HepG2 (cell line): ENCODE data around the gene LPIN3. TPM values are rescaled to one million over a fixed set of nuclear protein-coding genes. Genes with fewer than 3 reads are reported as not detected.
A peak's percentile ranks its signal among the peaks of the same experiment; 100 is the strongest.

ENCODE experiments used
- ATAC-seq: fragments of 200-7000 bp; cut with Tn5 transposase; 3 replicates; pipeline ENCODE4 v1.9.1; 2020; ENCODE audit warnings: mild to moderate bottlenecking, moderate library complexity
- BruUV-seq: library from RNA; stranded (reverse); fragments of 400-500 nt; replicated peaks from 2 replicates; lab custom pipeline; 2021; lab: Mats Ljungman, UMichigan
- CTCF ChIA-PET: fragments of 300-600 bp; formaldehyde crosslinking; extraction: SDS; loops from one replicate; lab custom pipeline; 2021; ENCODE audit warnings: low total read pairs, inconsistent platforms, low intra/inter-chr PET ratio; lab: Yijun Ruan, JAX
- POLR2A ChIA-PET: fragments of 350-600 bp; sonication (Branson Sonifier 250); formaldehyde crosslinking; loops from one replicate; lab custom pipeline; 2020; ENCODE audit warnings: antibody characterized with exemption, inconsistent platforms; lab: Yijun Ruan, JAX
- DNase-seq: peaks from one replicate; pipeline ENCODE4 v3.0.0-alpha.2; 2015; ENCODE audit warnings: low spot score
- FAIRE-seq: peaks from 3 replicates; lab custom pipeline; 2011; peaks lifted over from hg19 to GRCh38; lab: Jason Lieb, UNC
- H2AFZ ChIP-seq: one replicate; pipeline ENCODE4 v1.6.1; 2011; ENCODE audit warnings: low read length, inconsistent platforms
- H3K27ac ChIP-seq: fragments of 300-600 bp; 3 replicates; pipeline ENCODE4 v1.8.0; 2011; ENCODE audit warnings: mixed run types, mild to moderate bottlenecking, mixed read lengths, low read length, inconsistent platforms; ENCODE audit not compliant: insufficient read depth; ENCODE audit errors: extremely low read length
- H3K27me3 ChIP-seq, 2 experiments: fragments of 200-600 bp in 1 of 2; 2 replicates in 1 of 2; 3 replicates in 1 of 2; pipeline versions ENCODE4 v1.6.0 to v1.8.0; 2011; ENCODE audit warnings: low read length in 2 of 2, mild to moderate bottlenecking in 2 of 2, moderate library complexity in 2 of 2, inconsistent platforms in 1 of 2; ENCODE audit not compliant: insufficient read depth in 2 of 2, control insufficient read depth in 1 of 2
- H3K36me3 ChIP-seq, 2 experiments: fragments of 200-600 bp in 1 of 2; replicated peaks in 1 of 2; 2 replicates in 1 of 2; 3 replicates in 1 of 2; pipeline versions ENCODE4 v1.5.1 to v1.8.0; 2011; ENCODE audit warnings: low read length in 2 of 2, inconsistent platforms in 1 of 2; ENCODE audit not compliant: insufficient read depth in 2 of 2, control insufficient read depth in 1 of 2
- H3K4me1 ChIP-seq: 2 replicates; pipeline ENCODE4 v1.5.1; 2012; ENCODE audit warnings: low read length, inconsistent platforms; ENCODE audit not compliant: insufficient read depth
- H3K4me2 ChIP-seq: 2 replicates; pipeline ENCODE4 v1.6.0; 2011; ENCODE audit warnings: low read depth, low read length, inconsistent platforms
- H3K4me3 ChIP-seq, 3 experiments: fragments of 200-600 bp in 1 of 3; sonication (generic), shearing (Covaris generic) in 1 of 3; replicated peaks in 1 of 3; 2 replicates each; pipeline ENCODE4 v1.5.1; 2011 to 2016; ENCODE audit warnings: low read length in 3 of 3, inconsistent platforms in 2 of 3, low read depth in 2 of 3, mild to moderate bottlenecking in 2 of 3, control low read depth in 1 of 3, mixed read lengths in 1 of 3; ENCODE audit not compliant: insufficient read depth in 1 of 3
- H3K79me2 ChIP-seq: one replicate; pipeline ENCODE4 v1.6.1; 2011; ENCODE audit warnings: low read length, inconsistent platforms; ENCODE audit not compliant: insufficient read depth
- H3K9ac ChIP-seq: 2 replicates; pipeline ENCODE4 v1.6.0; 2011; ENCODE audit warnings: mild to moderate bottlenecking, low read depth, low read length, inconsistent platforms; ENCODE audit not compliant: insufficient read depth
- H3K9me3 ChIP-seq: 2 replicates; pipeline ENCODE4 v1.5.1; 2012; ENCODE audit warnings: mild to moderate bottlenecking, low read length
- H4K20me1 ChIP-seq: 2 replicates; pipeline ENCODE4 v1.6.0; 2011; ENCODE audit warnings: inconsistent platforms, mild to moderate bottlenecking, low read length, moderate library complexity; ENCODE audit not compliant: insufficient read depth
- ERF ChIP-seq: IDR thresholded peaks from 2 replicates; pipeline ENCODE4 v1.6.1; 2018; ENCODE audit warnings: missing biosample characterization, missing genetic modification reagents
- NR3C1 ChIP-seq: sonication (generic); formaldehyde crosslinking; IDR thresholded peaks from 2 replicates; pipeline ENCODE4 v1.4.0; 2020; ENCODE audit warnings: missing genetic modification reagents
- YEATS2 ChIP-seq: sonication (generic); formaldehyde crosslinking; IDR thresholded peaks from 2 replicates; pipeline ENCODE4 v1.4.0; 2020; ENCODE audit warnings: missing genetic modification reagents, borderline replicate concordance
- ZMYM3 ChIP-seq: sonication (generic); formaldehyde crosslinking; IDR thresholded peaks from 2 replicates; pipeline ENCODE4 v1.5.1; 2020; ENCODE audit warnings: mild to moderate bottlenecking, missing genetic modification reagents
- ZNF562 ChIP-seq: sonication (generic); formaldehyde crosslinking; IDR thresholded peaks from 2 replicates; pipeline ENCODE4 v1.8.0; 2022; ENCODE audit warnings: missing genetic modification reagents, borderline replicate concordance
- ZNF614 ChIP-seq: IDR thresholded peaks from 2 replicates; pipeline ENCODE4 v1.6.1; 2018; ENCODE audit warnings: missing biosample characterization, missing genetic modification reagents, inconsistent platforms, borderline replicate concordance
- ZNF839 ChIP-seq: sonication (generic); formaldehyde crosslinking; IDR thresholded peaks from 2 replicates; pipeline ENCODE4 v1.4.0; 2020; ENCODE audit warnings: missing genetic modification reagents, mild to moderate bottlenecking, borderline replicate concordance
- ZNF883 ChIP-seq: sonication (generic); formaldehyde crosslinking; IDR thresholded peaks from 2 replicates; pipeline ENCODE4 v1.5.1; 2020; ENCODE audit warnings: mild to moderate bottlenecking, missing genetic modification reagents; ENCODE audit errors: not compliant biosample characterization
- WGBS: methylation state at CpG from one replicate; pipeline ENCODE4 v1.1.6; 2017; ENCODE audit warnings: low lambda C conversion rate; 5-methylcytosine and 5-hydroxymethylcytosine counted together
- in situ Hi-C: cut with HindIII; loops from 2 replicates; pipeline ENCODE4 v1.10.0; 2017; ENCODE audit warnings: low pct_unique_long_range_greater_than_20kb; ENCODE audit not compliant: extremely low pct_ligation_motif_present
- intact Hi-C: fragments of 100-400 bp; cut with micrococcal nuclease; formaldehyde crosslinking; loops from one replicate; pipeline ENCODE4 v1.10.0; 2022; ENCODE audit not compliant: unreplicated experiment
- polyA plus RNA-seq, 8 experiments: library from polyadenylated mRNA; depleted of rRNA in 3 of 8; stranded (reverse) in 7 of 8; unstranded in 1 of 8; fragments of >200 nt; fragmentation: Illumina TruSeq in 4 of 8; extraction: Trizol in 4 of 8; gene quantifications; 2 replicates each; pipeline versions ENCODE4 v1.2.1 to v1.2.3, GENCODE V29; 2011 to 2016; ENCODE audit warnings: low read depth in 4 of 8, missing spikeins in 1 of 8, mixed read lengths in 1 of 8; ENCODE audit not compliant: insufficient read depth in 1 of 8
- total RNA-seq, 5 experiments: library from RNA; depleted of rRNA; stranded (reverse); fragments of >200 nt; fragmentation: Illumina TruSeq; extraction: Trizol; gene quantifications; 2 replicates each; pipeline ENCODE4 v1.2.3, GENCODE V29; 2016; ENCODE audit warnings: low read depth in 1 of 5
- TF ChIP-seq, protein P1 (sequence below): sonication (generic); formaldehyde crosslinking; IDR thresholded peaks from 2 replicates; pipeline ENCODE4 v1.5.0; 2020; ENCODE audit warnings: missing genetic modification reagents
- TF ChIP-seq, protein P2 (sequence below): sonication (generic); formaldehyde crosslinking; conservative IDR thresholded peaks from 2 replicates; pipeline ENCODE4 v1.8.0; 2022; ENCODE audit warnings: missing genetic modification reagents
- TF ChIP-seq, protein P3 (sequence below): sonication (generic); formaldehyde crosslinking; conservative IDR thresholded peaks from 2 replicates; pipeline ENCODE4 v1.8.1; 2023; ENCODE audit warnings: missing genetic modification reagents
- TF ChIP-seq, protein P4 (sequence below): IDR thresholded peaks from 2 replicates; pipeline ENCODE4 v1.4.0; 2020; ENCODE audit warnings: mild to moderate bottlenecking, missing genetic modification reagents

Gene LPIN3
- total and polyA plus RNA-seq, 2 of the 13 experiments (the other 11 are each of a cell fraction or from before 2014, with no cell fraction given) = 14.2 to 28.6 TPM

DNA sequence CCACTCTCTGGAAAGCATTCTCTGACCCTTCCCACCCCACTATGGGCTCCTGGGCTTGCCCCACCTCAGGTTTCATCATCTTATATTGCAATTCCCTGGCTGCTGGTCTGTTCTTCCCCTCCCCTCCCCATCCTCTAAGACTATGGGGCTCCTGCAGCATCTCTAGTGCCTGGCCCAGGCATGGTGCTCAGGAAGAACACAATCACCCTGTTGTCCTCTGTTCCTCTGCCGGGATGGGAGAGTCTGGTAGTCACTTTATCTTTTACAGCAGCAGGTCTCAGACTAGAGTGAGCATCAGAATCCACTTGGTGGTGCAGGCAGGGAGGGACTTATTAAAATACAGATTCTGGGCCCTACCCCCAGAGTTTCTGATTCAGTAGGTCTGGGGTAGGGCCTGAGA is 5.0 kb upstream of the LPIN3 start (continued):
- TF ChIP-seq, protein P1, sequence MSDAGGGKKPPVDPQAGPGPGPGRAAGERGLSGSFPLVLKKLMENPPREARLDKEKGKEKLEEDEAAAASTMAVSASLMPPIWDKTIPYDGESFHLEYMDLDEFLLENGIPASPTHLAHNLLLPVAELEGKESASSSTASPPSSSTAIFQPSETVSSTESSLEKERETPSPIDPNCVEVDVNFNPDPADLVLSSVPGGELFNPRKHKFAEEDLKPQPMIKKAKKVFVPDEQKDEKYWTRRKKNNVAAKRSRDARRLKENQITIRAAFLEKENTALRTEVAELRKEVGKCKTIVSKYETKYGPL (CRISPR knock-in tag) = no peak
- TF ChIP-seq, protein P2, sequence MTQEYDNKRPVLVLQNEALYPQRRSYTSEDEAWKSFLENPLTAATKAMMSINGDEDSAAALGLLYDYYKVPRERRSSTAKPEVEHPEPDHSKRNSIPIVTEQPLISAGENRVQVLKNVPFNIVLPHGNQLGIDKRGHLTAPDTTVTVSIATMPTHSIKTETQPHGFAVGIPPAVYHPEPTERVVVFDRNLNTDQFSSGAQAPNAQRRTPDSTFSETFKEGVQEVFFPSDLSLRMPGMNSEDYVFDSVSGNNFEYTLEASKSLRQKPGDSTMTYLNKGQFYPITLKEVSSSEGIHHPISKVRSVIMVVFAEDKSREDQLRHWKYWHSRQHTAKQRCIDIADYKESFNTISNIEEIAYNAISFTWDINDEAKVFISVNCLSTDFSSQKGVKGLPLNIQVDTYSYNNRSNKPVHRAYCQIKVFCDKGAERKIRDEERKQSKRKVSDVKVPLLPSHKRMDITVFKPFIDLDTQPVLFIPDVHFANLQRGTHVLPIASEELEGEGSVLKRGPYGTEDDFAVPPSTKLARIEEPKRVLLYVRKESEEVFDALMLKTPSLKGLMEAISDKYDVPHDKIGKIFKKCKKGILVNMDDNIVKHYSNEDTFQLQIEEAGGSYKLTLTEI = no peak
- TF ChIP-seq NR3C1 (CRISPR knock-in tag) (no peak), ZNF614 (CRISPR knock-in tag) (no peak)

DNA sequence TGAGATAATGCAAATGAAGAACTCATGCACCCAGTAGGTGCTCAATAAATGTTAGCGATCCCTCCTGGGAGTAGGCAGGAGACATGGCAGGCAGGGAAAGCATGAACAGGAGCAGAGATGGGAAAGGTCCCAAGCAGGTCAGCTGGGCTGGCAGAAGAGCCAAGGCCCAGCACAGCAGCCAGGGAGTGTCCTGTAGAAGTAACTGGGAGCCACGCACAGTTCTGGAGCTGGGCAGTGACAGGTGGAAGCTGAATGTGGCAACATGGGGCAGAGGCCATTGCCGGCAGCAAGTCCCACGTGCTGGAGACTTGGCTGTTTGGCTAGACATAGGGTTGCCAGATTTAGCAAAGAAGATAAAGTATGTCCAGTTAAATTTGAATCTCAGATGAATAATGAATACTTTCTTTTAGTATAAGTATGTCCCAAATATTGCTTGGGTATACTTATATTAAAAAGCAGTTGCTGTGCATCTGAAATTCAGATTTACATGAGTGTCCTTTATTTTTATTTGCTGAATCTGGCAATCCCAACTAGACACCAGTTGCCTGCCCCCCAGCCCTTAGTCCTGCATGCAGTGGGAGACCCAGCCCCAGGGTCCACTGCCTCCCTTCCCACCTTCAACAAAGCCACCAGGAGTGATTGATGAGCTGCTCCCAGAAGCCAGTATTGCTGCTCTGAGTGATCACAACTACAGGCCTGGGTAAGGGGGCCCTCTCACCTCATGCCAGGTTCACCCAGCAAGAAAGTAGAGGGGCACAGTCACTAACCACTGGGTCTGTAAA is 3.7 kb upstream of the LPIN3 start:
- no peaks in the 10 kb centered on the region for H3K9me3 ChIP-seq
- intact Hi-C loops (no loop called here), in situ Hi-C loops (loop anchor here (10.0 kb wide), 2 partner anchors 92 to 202 kb away; partner anchors contain the start of gene PLCG1)
- no peaks in the 10 kb centered on the region for H3K36me3 ChIP-seq
- 43% methylated on average over 4 of the region's 4 CpGs for WGBS
- H2AFZ ChIP-seq = no peak overlapping the region
- ChIA-PET POLR2A (no interaction called here), CTCF (interaction anchor here (3.6 kb wide), 1 partner anchor 202 kb away, joined by 28 read pairs; no protein-coding TSS in a partner anchor)
- H3K4me1 ChIP-seq = peaks cover 22% of the 10 kb centered on the region
- H4K20me1 ChIP-seq = no peaks in the 10 kb centered on the region; the same call in 1 of the 2 replicates
- no peak overlapping the region for H3K4me2 ChIP-seq
- peaks cover 5% of the 10 kb centered on the region for H3K79me2 ChIP-seq
- DNase-seq (no peak), ATAC-seq (no peak), FAIRE-seq (no peak)
- no peak overlapping the region for H3K9ac ChIP-seq
- H3K4me3 ChIP-seq = no peak overlapping the region
- BruUV-seq = no TSS peak
- H3K27me3 ChIP-seq = peaks cover 7 to 30% of the 10 kb centered on the region in 2 experiments
- no peak overlapping the region for H3K27ac ChIP-seq
- TF ChIP-seq, protein P3, sequence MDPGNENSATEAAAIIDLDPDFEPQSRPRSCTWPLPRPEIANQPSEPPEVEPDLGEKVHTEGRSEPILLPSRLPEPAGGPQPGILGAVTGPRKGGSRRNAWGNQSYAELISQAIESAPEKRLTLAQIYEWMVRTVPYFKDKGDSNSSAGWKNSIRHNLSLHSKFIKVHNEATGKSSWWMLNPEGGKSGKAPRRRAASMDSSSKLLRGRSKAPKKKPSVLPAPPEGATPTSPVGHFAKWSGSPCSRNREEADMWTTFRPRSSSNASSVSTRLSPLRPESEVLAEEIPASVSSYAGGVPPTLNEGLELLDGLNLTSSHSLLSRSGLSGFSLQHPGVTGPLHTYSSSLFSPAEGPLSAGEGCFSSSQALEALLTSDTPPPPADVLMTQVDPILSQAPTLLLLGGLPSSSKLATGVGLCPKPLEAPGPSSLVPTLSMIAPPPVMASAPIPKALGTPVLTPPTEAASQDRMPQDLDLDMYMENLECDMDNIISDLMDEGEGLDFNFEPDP (CRISPR knock-in tag) = 0 out of 2 replicates have a peak, but pooled peaks have one; percentile 46
- TF ChIP-seq ZNF839 (CRISPR knock-in tag) (no peak), ZNF883 (CRISPR knock-in tag) (no peak), ERF (CRISPR knock-in tag) (no peak), YEATS2 (no peak), ZNF562 (CRISPR knock-in tag) (no peak), ZMYM3 (CRISPR knock-in tag) (0 out of 2 replicates have a peak, but pooled peaks have one; percentile 28)
- TF ChIP-seq, protein P4, sequence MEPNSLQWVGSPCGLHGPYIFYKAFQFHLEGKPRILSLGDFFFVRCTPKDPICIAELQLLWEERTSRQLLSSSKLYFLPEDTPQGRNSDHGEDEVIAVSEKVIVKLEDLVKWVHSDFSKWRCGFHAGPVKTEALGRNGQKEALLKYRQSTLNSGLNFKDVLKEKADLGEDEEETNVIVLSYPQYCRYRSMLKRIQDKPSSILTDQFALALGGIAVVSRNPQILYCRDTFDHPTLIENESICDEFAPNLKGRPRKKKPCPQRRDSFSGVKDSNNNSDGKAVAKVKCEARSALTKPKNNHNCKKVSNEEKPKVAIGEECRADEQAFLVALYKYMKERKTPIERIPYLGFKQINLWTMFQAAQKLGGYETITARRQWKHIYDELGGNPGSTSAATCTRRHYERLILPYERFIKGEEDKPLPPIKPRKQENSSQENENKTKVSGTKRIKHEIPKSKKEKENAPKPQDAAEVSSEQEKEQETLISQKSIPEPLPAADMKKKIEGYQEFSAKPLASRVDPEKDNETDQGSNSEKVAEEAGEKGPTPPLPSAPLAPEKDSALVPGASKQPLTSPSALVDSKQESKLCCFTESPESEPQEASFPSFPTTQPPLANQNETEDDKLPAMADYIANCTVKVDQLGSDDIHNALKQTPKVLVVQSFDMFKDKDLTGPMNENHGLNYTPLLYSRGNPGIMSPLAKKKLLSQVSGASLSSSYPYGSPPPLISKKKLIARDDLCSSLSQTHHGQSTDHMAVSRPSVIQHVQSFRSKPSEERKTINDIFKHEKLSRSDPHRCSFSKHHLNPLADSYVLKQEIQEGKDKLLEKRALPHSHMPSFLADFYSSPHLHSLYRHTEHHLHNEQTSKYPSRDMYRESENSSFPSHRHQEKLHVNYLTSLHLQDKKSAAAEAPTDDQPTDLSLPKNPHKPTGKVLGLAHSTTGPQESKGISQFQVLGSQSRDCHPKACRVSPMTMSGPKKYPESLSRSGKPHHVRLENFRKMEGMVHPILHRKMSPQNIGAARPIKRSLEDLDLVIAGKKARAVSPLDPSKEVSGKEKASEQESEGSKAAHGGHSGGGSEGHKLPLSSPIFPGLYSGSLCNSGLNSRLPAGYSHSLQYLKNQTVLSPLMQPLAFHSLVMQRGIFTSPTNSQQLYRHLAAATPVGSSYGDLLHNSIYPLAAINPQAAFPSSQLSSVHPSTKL (CRISPR knock-in tag) = no peak
